ENCODE data around the gene SCN4B. TPM values are rescaled to one million over a fixed set of nuclear protein-coding genes. Genes with fewer than 3 reads are reported as not detected.

SCN4B gene
- total and polyA plus RNA-seq, 2 of the 8 experiments (the other 6 are each of a cell fraction or from before 2014, with no cell fraction given): 2.8 to 4.9 TPM

GRCh38 chr11:118151431-118151830 lies 1.2 kb downstream of the SCN4B start:
- H3K27me3 ChIP-seq (replicated peaks in 1 of 4; ENCODE audit: control insufficient read depth in 3 of 4, extremely low read depth in 1 of 4, insufficient read depth in 3 of 4, low read length in 3 of 4): peaks cover 29 to 66% (median 65%) of the 10 kb centered on the region in 4 experiments
- no peak overlapping the region for H3K27ac ChIP-seq (ENCODE audit: low read depth, low read length)
- no peak overlapping the region for H2BK120ac ChIP-seq (replicated peaks; ENCODE audit: low read depth, low read length)
- H3K14ac ChIP-seq (ENCODE audit: insufficient read length): no peak overlapping the region
- 76% methylated on average over 5 of the region's 5 CpGs; no CpG with 5 or more reads in 1 of the 2 experiments for WGBS, 2 experiments (ENCODE audit: extremely low coverage in 1 of 2, insufficient coverage in 1 of 2, insufficient read length in 1 of 2, insufficient replicate concordance in 2 of 2, low coverage in 1 of 2, low lambda C conversion rate in 2 of 2, missing lambda C conversion rate in 1 of 2)
- no peaks in the 10 kb centered on the region for H3K79me1 ChIP-seq (ENCODE audit: low read depth, low read length)
- peak overlapping the region in 1 of 4 experiments; percentile 96; a peak in 2 of 8 replicates for H3K4me3 ChIP-seq (ENCODE audit: extremely low read depth in 1 of 4, insufficient read depth in 2 of 4, low read depth in 3 of 4, low read length in 4 of 4)
- H3K18ac ChIP-seq (ENCODE audit: extremely low read depth, low read length): no peak overlapping the region
- H4K5ac ChIP-seq (ENCODE audit: insufficient read length, low read depth, low read length): no peak overlapping the region
- no peaks in the 10 kb centered on the region for H3K79me2 ChIP-seq (ENCODE audit: control insufficient read depth in 1 of 2, insufficient read depth in 2 of 2, low read length in 2 of 2)
- no peak overlapping the region for H3K4ac ChIP-seq (replicated peaks; ENCODE audit: insufficient read length, low read depth, low read length)
- no peak overlapping the region for H3K9ac ChIP-seq (replicated peaks in 1 of 4; ENCODE audit: extremely low read depth in 1 of 4, low read depth in 3 of 4, low read length in 3 of 4)
- no peak for DNase-seq (ENCODE audit: low read depth in 1 of 2, low spot score in 2 of 2)
- H3K23ac ChIP-seq (ENCODE audit: insufficient read length): no peak overlapping the region
- H3K56ac ChIP-seq (replicated peaks; ENCODE audit: insufficient read length, low read depth, low read length): no peak overlapping the region
- no peak overlapping the region for H4K8ac ChIP-seq (ENCODE audit: extremely low read depth, insufficient read depth, low read length)
- H2AFZ ChIP-seq (ENCODE audit: low read length): no peak overlapping the region
- no peak overlapping the region; the same call in 1 of the 2 replicates for H2AK5ac ChIP-seq (ENCODE audit: low read depth, low read length)
- H2BK20ac ChIP-seq (ENCODE audit: low read length): no peak overlapping the region
- no peak for FAIRE-seq
- no peak overlapping the region for H2BK12ac ChIP-seq (ENCODE audit: low read depth, low read length)
- TF ChIP-seq TAF7 (optimal IDR thresholded peaks at IDR 0.05; ENCODE audit: borderline replicate concordance, low read depth, low read length) (no peak), GABPA (IDR thresholded peaks at IDR 0.05; ENCODE audit: borderline replicate concordance, insufficient read depth, low read length) (no peak), TEAD4 (IDR thresholded peaks at IDR 0.05; ENCODE audit: low read depth, low read length) (no peak), CHD2 (IDR thresholded peaks at IDR 0.05; ENCODE audit: low read length) (no peak), POLR2A (IDR thresholded peaks at IDR 0.05; ENCODE audit: control extremely low read depth in 1 of 2, low read depth in 2 of 2, low read length in 2 of 2) (no peak), RXRA (IDR thresholded peaks at IDR 0.05; ENCODE audit: insufficient read depth, low read depth, low read length) (no peak), RAD21 (IDR thresholded peaks at IDR 0.05 in 1 of 2, conservative IDR thresholded peaks at IDR 0.05 in 1 of 2; ENCODE audit: low read depth in 2 of 2, low read length in 2 of 2) (no peak), NRF1 (IDR thresholded peaks at IDR 0.05; ENCODE audit: low read depth, low read length) (no peak), CHD1 (IDR thresholded peaks at IDR 0.05; ENCODE audit: low read depth, low read length) (no peak), BRCA1 (IDR thresholded peaks at IDR 0.05; ENCODE audit: low read depth, low read length) (no peak), YY1 (IDR thresholded peaks at IDR 0.05; ENCODE audit: low read depth, low read length) (no peak), ASH2L (IDR thresholded peaks at IDR 0.05; ENCODE audit: low read length) (no peak), RFX5 (IDR thresholded peaks at IDR 0.05; ENCODE audit: borderline replicate concordance, low read depth, low read length) (no peak), JUND (IDR thresholded peaks at IDR 0.05; ENCODE audit: low read length) (no peak), POU5F1 (IDR thresholded peaks at IDR 0.05; ENCODE audit: low read depth, low read length) (no peak)
- H4K91ac ChIP-seq (replicated peaks; ENCODE audit: insufficient read length, low read length): no peak overlapping the region
- CTCF ChIA-PET (ENCODE audit: partially characterized antibody): interaction anchor here (1.1 to 12.7 kb wide), 2 partner anchors 20 to 29 kb away, joined by 5 to 245 read pairs; no protein-coding TSS in a partner anchor
- peaks cover 0 to 2% of the 10 kb centered on the region in 2 experiments for H4K20me1 ChIP-seq (replicated peaks in 1 of 2; ENCODE audit: control insufficient read depth in 1 of 2, insufficient read depth in 2 of 2, low read length in 2 of 2)
- H2BK15ac ChIP-seq (ENCODE audit: low read length): 0 out of 2 replicates have a peak overlapping the region, but pooled peaks have one; percentile 84
- peaks cover 21% of the 10 kb centered on the region for H3K23me2 ChIP-seq (ENCODE audit: low read depth, low read length)
- H3K9me3 ChIP-seq (ENCODE audit: insufficient read depth in 2 of 2, low read depth in 1 of 2, low read length in 1 of 2): no peaks in the 10 kb centered on the region
- POLR2A ChIA-PET (ENCODE audit: partially characterized antibody): no interaction called here
- peaks cover 4 to 58% (median 37%) of the 10 kb centered on the region in 4 experiments for H3K4me1 ChIP-seq (replicated peaks in 1 of 4; ENCODE audit: control insufficient read depth in 3 of 4, insufficient read depth in 4 of 4, low read length in 3 of 4)
- no peak overlapping the region; the same call in 1 of the 2 replicates for H2BK5ac ChIP-seq (ENCODE audit: low read depth, low read length)
- peak overlapping the region; percentile 91 to 98; a peak in 3 of 4 replicates for H3K4me2 ChIP-seq (ENCODE audit: insufficient read depth in 1 of 2, low read depth in 2 of 2, low read length in 2 of 2)
- no peaks in the 10 kb centered on the region for H3K36me3 ChIP-seq (ENCODE audit: control insufficient read depth in 2 of 4, insufficient read depth in 4 of 4, low read length in 3 of 4)

Data from H1 (cell line).